H1 (cell line): ENCODE data around the gene CWC25. TPM values are rescaled to one million over a fixed set of nuclear protein-coding genes. Genes with fewer than 3 reads are reported as not detected.

Experiments
- CTCF ChIA-PET: fragments of 300-600 bp; sonication (Branson Sonifier 250); formaldehyde crosslinking; loops from one replicate; lab custom pipeline; 2021; ENCODE audit not compliant: partially characterized antibody; lab: Charles Lee
- POLR2A ChIA-PET: fragments of 300-600 bp; sonication (Branson Sonifier 250); formaldehyde crosslinking; loops from one replicate; lab custom pipeline; 2021; ENCODE audit warnings: inconsistent platforms; ENCODE audit not compliant: partially characterized antibody; lab: Charles Lee
- DNase-seq, 2 experiments: peaks; one replicate each; pipeline versions ENCODE4 v3.0.0 to v3.0.0-alpha.2; 2010 to 2022; ENCODE audit warnings: low spot score in 2 of 2, low read depth in 1 of 2, mixed read lengths in 1 of 2
- FAIRE-seq: peaks from 2 replicates; lab custom pipeline; 2011; peaks lifted over from hg19 to GRCh38; lab: Jason Lieb, UNC
- H2AFZ ChIP-seq: 2 replicates; pipeline ENCODE4 v1.8.1; 2012; ENCODE audit warnings: low read length, inconsistent platforms
- H2AK5ac ChIP-seq: 2 replicates; pipeline ENCODE4 v1.6.1; 2013; ENCODE audit warnings: low read depth, low read length
- H2BK120ac ChIP-seq: replicated peaks from 2 replicates; pipeline ENCODE3; 2013; ENCODE audit warnings: low read depth, low read length, inconsistent platforms
- H2BK12ac ChIP-seq: 2 replicates; pipeline ENCODE4 v1.6.1; 2013; ENCODE audit warnings: low read depth, low read length
- H2BK15ac ChIP-seq: 2 replicates; pipeline ENCODE4 v1.6.1; 2013; ENCODE audit warnings: low read length
- H2BK20ac ChIP-seq: 2 replicates; pipeline ENCODE4 v1.6.1; 2013; ENCODE audit warnings: low read length
- H2BK5ac ChIP-seq: 2 replicates; pipeline ENCODE4 v1.6.1; 2013; ENCODE audit warnings: low read depth, low read length
- H3K14ac ChIP-seq: 2 replicates; pipeline ENCODE4 v1.6.1; 2013; ENCODE audit warnings: inconsistent platforms; ENCODE audit not compliant: insufficient read length
- H3K18ac ChIP-seq: 2 replicates; pipeline ENCODE4 v1.6.1; 2013; ENCODE audit warnings: low read length; ENCODE audit errors: extremely low read depth
- H3K23ac ChIP-seq: 2 replicates; pipeline ENCODE4 v1.6.1; 2013; ENCODE audit warnings: inconsistent platforms; ENCODE audit not compliant: insufficient read length
- H3K23me2 ChIP-seq: 2 replicates; pipeline ENCODE4 v1.6.1; 2013; ENCODE audit warnings: low read depth, low read length
- H3K27ac ChIP-seq: 2 replicates; pipeline ENCODE4 v1.6.1; 2011; ENCODE audit warnings: low read depth, low read length, inconsistent platforms
- H3K27me3 ChIP-seq, 4 experiments: replicated peaks in 1 of 4; 1 replicate in 1 of 4; 2 replicates in 3 of 4; pipeline versions ENCODE4 v1.6.1 to v1.8.1; 2011 to 2013; ENCODE audit warnings: low read length in 3 of 4, mild to moderate bottlenecking in 3 of 4, inconsistent platforms in 2 of 4, mixed read lengths in 2 of 4, moderate library complexity in 1 of 4; ENCODE audit not compliant: control insufficient read depth in 3 of 4, insufficient read depth in 3 of 4; ENCODE audit errors: extremely low read depth in 1 of 4
- H3K36me3 ChIP-seq, 4 experiments: 2 replicates each; pipeline versions ENCODE4 v1.6.1 to v1.8.1; 2011 to 2013; ENCODE audit warnings: mild to moderate bottlenecking in 4 of 4, low read length in 3 of 4, moderate library complexity in 2 of 4, control low read depth in 1 of 4, inconsistent platforms in 1 of 4; ENCODE audit not compliant: insufficient read depth in 4 of 4, control insufficient read depth in 2 of 4
- H3K4ac ChIP-seq: replicated peaks from 2 replicates; pipeline ENCODE3; 2013; ENCODE audit warnings: low read length, low read depth, mixed read lengths, inconsistent platforms; ENCODE audit not compliant: insufficient read length
- H3K4me1 ChIP-seq, 4 experiments: replicated peaks in 1 of 4; 1 replicate in 1 of 4; 2 replicates in 3 of 4; pipeline versions ENCODE4 v1.6.1 to v1.8.1; 2011 to 2013; ENCODE audit warnings: low read length in 3 of 4, inconsistent platforms in 2 of 4, mixed read lengths in 1 of 4; ENCODE audit not compliant: insufficient read depth in 4 of 4, control insufficient read depth in 3 of 4
- H3K4me2 ChIP-seq, 2 experiments: 2 replicates each; pipeline versions ENCODE4 v1.6.1 to v1.8.1; 2011 to 2013; ENCODE audit warnings: low read depth in 2 of 2, low read length in 2 of 2, control low read depth in 1 of 2, inconsistent platforms in 1 of 2, mild to moderate bottlenecking in 1 of 2; ENCODE audit not compliant: insufficient read depth in 1 of 2
- H3K4me3 ChIP-seq, 4 experiments: fragments of 200-600, 300-600 bp in 1 of 4; sonication (generic), shearing (Covaris generic), sonication (Bioruptor Twin) in 1 of 4; 2 replicates each; pipeline versions ENCODE4 v1.5.1 to v1.8.1; 2011 to 2016; ENCODE audit warnings: low read length in 4 of 4, low read depth in 3 of 4, control low read depth in 2 of 4, inconsistent platforms in 2 of 4, mild to moderate bottlenecking in 2 of 4, mixed read lengths in 1 of 4, moderate library complexity in 1 of 4; ENCODE audit not compliant: insufficient read depth in 2 of 4; ENCODE audit errors: extremely low read depth in 1 of 4
- H3K56ac ChIP-seq: replicated peaks from 2 replicates; pipeline ENCODE3; 2013; ENCODE audit warnings: low read depth, mild to moderate bottlenecking, mixed read lengths, low read length, inconsistent platforms; ENCODE audit not compliant: insufficient read length
- H3K79me1 ChIP-seq: 2 replicates; pipeline ENCODE4 v1.6.1; 2013; ENCODE audit warnings: low read depth, low read length, control low read depth
- H3K79me2 ChIP-seq, 2 experiments: 2 replicates each; pipeline versions ENCODE4 v1.6.1 to v1.8.1; 2012 to 2013; ENCODE audit warnings: low read length in 2 of 2, mild to moderate bottlenecking in 2 of 2, inconsistent platforms in 1 of 2; ENCODE audit not compliant: insufficient read depth in 2 of 2, control insufficient read depth in 1 of 2
- H3K9ac ChIP-seq, 4 experiments: replicated peaks in 1 of 4; 1 replicate in 1 of 4; 2 replicates in 3 of 4; pipeline versions ENCODE4 v1.6.1 to v1.8.1; 2011 to 2013; ENCODE audit warnings: low read depth in 3 of 4, low read length in 3 of 4, control low read depth in 2 of 4, mild to moderate bottlenecking in 2 of 4, moderate library complexity in 2 of 4, inconsistent platforms in 1 of 4; ENCODE audit errors: extremely low read depth in 1 of 4
- H3K9me3 ChIP-seq, 2 experiments: 2 replicates each; pipeline versions ENCODE4 v1.6.1 to v1.8.1; 2012 to 2013; ENCODE audit warnings: mild to moderate bottlenecking in 2 of 2, moderate library complexity in 2 of 2, control low read depth in 1 of 2, inconsistent platforms in 1 of 2, low read depth in 1 of 2, low read length in 1 of 2, mixed read lengths in 1 of 2; ENCODE audit not compliant: insufficient read depth in 2 of 2
- H4K20me1 ChIP-seq, 2 experiments: replicated peaks in 1 of 2; 2 replicates each; pipeline versions ENCODE3 to v1.8.1; 2011 to 2013; ENCODE audit warnings: inconsistent platforms in 2 of 2, low read length in 2 of 2, mild to moderate bottlenecking in 1 of 2; ENCODE audit not compliant: insufficient read depth in 2 of 2, control insufficient read depth in 1 of 2
- H4K5ac ChIP-seq: 2 replicates; pipeline ENCODE4 v1.6.1; 2013; ENCODE audit warnings: low read length, low read depth, mixed read lengths, inconsistent platforms; ENCODE audit not compliant: insufficient read length
- H4K8ac ChIP-seq: 2 replicates; pipeline ENCODE4 v1.8.0; 2013; ENCODE audit warnings: mild to moderate bottlenecking, moderate library complexity, low read length, inconsistent platforms; ENCODE audit not compliant: insufficient read depth; ENCODE audit errors: extremely low read depth
- H4K91ac ChIP-seq: replicated peaks from 2 replicates; pipeline ENCODE3; 2013; ENCODE audit warnings: low read length, mixed read lengths, inconsistent platforms; ENCODE audit not compliant: insufficient read length
- HDAC6 ChIP-seq: IDR thresholded peaks from one replicate; pipeline ENCODE4 v1.7.1; 2012; ENCODE audit warnings: low read depth, mild to moderate bottlenecking, inconsistent platforms, low read length, moderate library complexity
- JUN ChIP-seq: IDR thresholded peaks from 2 replicates; pipeline ENCODE4 v1.6.1; 2011; ENCODE audit warnings: low read depth, mild to moderate bottlenecking, improper control_type of control experiment, low read length
- KDM1A ChIP-seq: fragments of 200-600, 300-600 bp; sonication (generic); IDR thresholded peaks from 2 replicates; pipeline ENCODE4 v1.7.1; 2016; ENCODE audit warnings: mild to moderate bottlenecking, low read length, borderline replicate concordance
- MAX ChIP-seq: IDR thresholded peaks from 2 replicates; pipeline ENCODE4 v1.6.1; 2012; ENCODE audit warnings: inconsistent platforms
- NRF1 ChIP-seq: IDR thresholded peaks from 2 replicates; pipeline ENCODE4 v1.6.1; 2011; ENCODE audit warnings: mild to moderate bottlenecking, low read depth, low read length, improper control_type of control experiment
- PHF8 ChIP-seq: fragments of 200-600 bp; sonication (generic); conservative IDR thresholded peaks from 2 replicates; pipeline ENCODE4 v1.7.1; 2012; ENCODE audit warnings: low read depth, mild to moderate bottlenecking, inconsistent platforms, low read length, moderate library complexity
- POLR2A ChIP-seq, 2 experiments: IDR thresholded peaks; 1 replicate in 1 of 2; 2 replicates in 1 of 2; pipeline ENCODE4 v1.6.1; 2011; ENCODE audit warnings: low read depth in 2 of 2, low read length in 2 of 2, mild to moderate bottlenecking in 2 of 2; ENCODE audit errors: control extremely low read depth in 1 of 2
- RAD21 ChIP-seq, 2 experiments: IDR thresholded peaks in 1 of 2; conservative IDR thresholded peaks in 1 of 2; 2 replicates each; pipeline ENCODE4 v1.6.1; 2011; ENCODE audit warnings: low read depth in 2 of 2, low read length in 2 of 2, improper control_type of control experiment in 1 of 2, inconsistent platforms in 1 of 2, mild to moderate bottlenecking in 1 of 2, moderate library complexity in 1 of 2
- TAF7 ChIP-seq: optimal IDR thresholded peaks from 2 replicates; pipeline ENCODE3; 2011; ENCODE audit warnings: low read depth, mild to moderate bottlenecking, inconsistent platforms, low read length, moderate library complexity, borderline replicate concordance
- WGBS, 2 experiments: shearing (Covaris generic) in 1 of 2; methylation state at CpG; one replicate each; pipeline versions ENCODE4 v1.1.6 to v1.1.7; 2013 to 2015; ENCODE audit warnings: low lambda C conversion rate in 2 of 2, mixed read lengths in 2 of 2, inconsistent platforms in 1 of 2, low coverage in 1 of 2, missing lambda C conversion rate in 1 of 2; ENCODE audit not compliant: insufficient replicate concordance in 2 of 2, insufficient coverage in 1 of 2, insufficient read length in 1 of 2; ENCODE audit errors: extremely low coverage in 1 of 2, missing lambda C conversion rate in 1 of 2; 5-methylcytosine and 5-hydroxymethylcytosine counted together
- polyA plus RNA-seq, 7 experiments: library from polyadenylated mRNA; depleted of rRNA in 3 of 7; stranded (reverse) in 5 of 7; unstranded in 2 of 7; fragments of >200 nt in 5 of 7; fragments of 200-250 nt in 2 of 7; gene quantifications; 1 replicate in 5 of 7; 2 replicates in 1 of 7; 4 replicates in 1 of 7; pipeline versions ENCODE4 v1.2.1 to v1.2.3, GENCODE V29; 2011 to 2013; ENCODE audit warnings: missing spikeins in 2 of 7, mixed read lengths in 2 of 7
- total RNA-seq: library from RNA; stranded (reverse); fragmentation: NEBNext Ultra II Directional; extraction: Animal tissue kit (Norgen Biotek cat#: 25700); gene quantifications from 2 replicates; pipeline ENCODE4 v1.2.1, GENCODE V29; 2021

Gene CWC25
- total and polyA plus RNA-seq, 2 of the 8 experiments (the other 6 are each of a cell fraction or from before 2014, with no cell fraction given): 11.1 to 13.1 TPM

DNA sequence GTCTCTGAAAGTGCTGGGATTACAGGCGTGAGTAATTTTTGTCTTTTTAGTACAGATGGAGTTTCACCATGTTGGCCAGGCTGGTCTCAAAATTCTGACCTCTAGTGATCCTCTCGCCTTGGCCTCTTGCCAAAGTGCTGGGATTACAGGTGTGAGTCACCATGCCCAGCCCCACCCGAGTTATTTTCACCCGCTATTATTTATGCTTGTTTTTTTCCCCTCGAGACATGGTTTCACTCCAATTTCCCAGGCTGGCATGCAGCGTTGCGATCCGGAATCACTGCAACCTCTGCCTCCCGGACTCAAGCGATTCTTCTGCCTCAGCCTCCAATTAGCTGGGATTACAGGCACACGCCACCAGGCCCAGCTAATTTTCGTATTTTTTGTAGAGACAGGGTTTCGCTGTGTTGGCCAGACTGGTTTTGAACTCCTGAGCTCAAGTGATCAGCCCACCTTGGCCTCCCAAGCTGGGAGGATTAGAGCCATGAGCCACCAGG is 19.2 kb upstream of the CWC25 start:
- H4K20me1 ChIP-seq: peaks cover 0 to 4% of the 10 kb centered on the region in 2 experiments
- no peak for DNase-seq
- H3K27ac ChIP-seq: no peak overlapping the region
- H4K8ac ChIP-seq: no peak overlapping the region
- H3K9me3 ChIP-seq: no peaks in the 10 kb centered on the region
- H4K5ac ChIP-seq: no peak overlapping the region
- H3K4me3 ChIP-seq: no peak overlapping the region
- no peak overlapping the region for H2BK12ac ChIP-seq
- H2BK20ac ChIP-seq: no peak overlapping the region
- no peak overlapping the region for H3K56ac ChIP-seq
- no peak overlapping the region for H3K18ac ChIP-seq
- FAIRE-seq: no peak
- H3K9ac ChIP-seq: no peak overlapping the region
- H3K23ac ChIP-seq: no peak overlapping the region
- H2BK5ac ChIP-seq: no peak overlapping the region
- no peak overlapping the region for H4K91ac ChIP-seq
- no peak overlapping the region for H2AK5ac ChIP-seq
- no peak overlapping the region for H3K14ac ChIP-seq
- POLR2A ChIA-PET: interaction anchor here (1.2 to 18.1 kb wide), 6 partner anchors 5 to 49 kb away, joined by 4 to 468 read pairs (median 256); partner anchors contain the start of genes CWC25, LASP1 and RPL23
- H3K23me2 ChIP-seq: no peaks in the 10 kb centered on the region
- H3K79me1 ChIP-seq: no peaks in the 10 kb centered on the region
- H3K27me3 ChIP-seq: no peaks in the 10 kb centered on the region
- H2BK120ac ChIP-seq: no peak overlapping the region
- TF ChIP-seq MAX (no peak), HDAC6 (no peak), JUN (no peak), RAD21 (IDR thresholded peaks at IDR 0.05 in 1 of 2, conservative IDR thresholded peaks at IDR 0.05 in 1 of 2; ENCODE audit: low read depth in 2 of 2, low read length in 2 of 2) (no peak), POLR2A (IDR thresholded peaks at IDR 0.05; ENCODE audit: control extremely low read depth in 1 of 2, low read depth in 2 of 2, low read length in 2 of 2) (no peak), NRF1 (no peak), TAF7 (no peak), PHF8 (no peak), KDM1A (no peak)
- WGBS, 2 experiments: 85% methylated on average over 13 of the region's 13 CpGs; no CpG with 5 or more reads in 1 of the 2 experiments
- H3K4ac ChIP-seq: no peak overlapping the region
- H3K79me2 ChIP-seq: no peaks in the 10 kb centered on the region
- no peak overlapping the region for H2AFZ ChIP-seq
- H3K36me3 ChIP-seq: peaks cover 12 to 28% (median 18%) of the 10 kb centered on the region in 4 experiments; a peak in 7 of 8 replicates
- peaks cover 0 to 5% (median 2%) of the 10 kb centered on the region in 4 experiments; a peak in 2 of 7 replicates for H3K4me1 ChIP-seq
- CTCF ChIA-PET: interaction anchor here (0.9 kb wide), 1 partner anchor 34 kb away, joined by 5 read pairs; no protein-coding TSS in a partner anchor
- H2BK15ac ChIP-seq: no peak overlapping the region
- no peak overlapping the region for H3K4me2 ChIP-seq
